HG02970 (cell line): Measurements from ENCODE around the gene GAS2.

ENCODE experiments used
- ATAC-seq: cut with Tn5 transposase; IDR thresholded peaks from one replicate; pipeline ENCODE4 v1.9.1; 2021; ENCODE audit warnings: mild to moderate bottlenecking, moderate library complexity, moderate number of reproducible peaks; ENCODE audit not compliant: unreplicated experiment, low FRiP score

Gene GAS2

GRCh38 chr11:22846726-22847125, 180.3 kb downstream of the GAS2 start:
- ATAC-seq: no peak

- ATAC-seq: no peak
These were observed 185.1 kb downstream of the GAS2 start for GRCh38 chr11:22851477-22851876.

GRCh38 chr11:22859756-22860155, 193.3 kb downstream of the GAS2 start:
- no peak for ATAC-seq

GRCh38 chr11:22860241-22860640, 193.8 kb downstream of the GAS2 start, which contains the start of gene CCDC179:
Gene CCDC179 (minus strand): TSS chr11:22860474. CDS start chr11:22860421, 53 bp downstream.
- no peak for ATAC-seq
